Left cardiac atrium (tissue), 4 donors: ENCODE results near the gene TBC1D3I. TPM values are rescaled to one million over a fixed set of nuclear protein-coding genes. Genes with fewer than 3 reads are reported as not detected.
"Not testable (repeated sequence)": the region's sequence is repeated elsewhere in the genome, so short reads cannot be mapped to it uniquely, and the experiment has no call there.

ENCODE experiments used
- ATAC-seq, 2 donors: fragments of 200-7000 bp; cut with Tn5 transposase; one replicate each; pipeline ENCODE4 v1.9.1; 2020; ENCODE audit warnings: mild to moderate bottlenecking in 2 of 2, moderate library complexity in 2 of 2
- DNase-seq: peaks from one replicate; pipeline ENCODE4 v3.0.0-alpha.2; 2020
- intact Hi-C, 2 donors: fragments of 100-400 bp; cut with DNase I; formaldehyde crosslinking; loops; one replicate each; pipeline versions ENCODE4 v1.14.1 to v1.15.1; 2022 to 2023
- long read RNA-seq: library from polyadenylated mRNA; unstranded; transcript quantifications from one replicate; pipeline ENCODE4 v2.0.0, GENCODE V29; 2021
- total RNA-seq, 2 donors: library from RNA; stranded (reverse); fragmentation: NEBNext Ultra II Directional; extraction: Animal tissue kit (Norgen Biotek cat#: 25700); gene quantifications; one replicate each; pipeline ENCODE4 v1.2.1, GENCODE V29; 2021
- donor health status: DM: no; HTN: yes; CAD: no.
- donor health status: DM: no; HTN: yes; CAD: no; lungs with severe emphysema.
- donor health status: DM: yes; HTN: yes; CAD: no.
- donor health status: Dilated cardiomyopathy.

TBC1D3I gene
- total RNA-seq, result under 1 TPM in 1 of 2 donors, not detected in 1; 0.18 TPM
- long read RNA-seq, result 0 reads

DNA sequence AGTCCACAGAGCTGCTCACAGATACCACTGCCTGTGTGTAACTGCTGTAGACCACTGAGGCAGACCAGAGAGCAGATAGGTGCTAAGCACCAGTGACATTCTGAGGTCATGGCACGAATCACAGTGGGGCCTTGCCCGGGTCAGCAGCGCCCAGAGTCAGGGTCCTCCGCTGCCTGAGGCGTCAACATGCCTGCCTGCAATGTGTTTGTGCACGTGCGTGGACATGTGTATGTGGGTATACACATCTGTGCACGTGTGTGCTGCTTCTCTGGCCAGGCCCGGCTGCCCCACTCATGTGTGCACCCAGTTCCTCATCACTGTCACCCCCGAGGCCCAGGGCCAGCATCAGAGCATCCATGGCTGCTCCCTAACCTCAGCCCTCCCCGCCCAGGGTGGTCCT, at the start of gene TBC1D3I:
TSS of gene TBC1D3I (minus strand) at position 101 of the 400 bp plus-strand sequence. CDS start 1,585 bp downstream, outside the sequence.
- intact Hi-C loops, DNase-seq: not testable (repeated sequence)

DNA sequence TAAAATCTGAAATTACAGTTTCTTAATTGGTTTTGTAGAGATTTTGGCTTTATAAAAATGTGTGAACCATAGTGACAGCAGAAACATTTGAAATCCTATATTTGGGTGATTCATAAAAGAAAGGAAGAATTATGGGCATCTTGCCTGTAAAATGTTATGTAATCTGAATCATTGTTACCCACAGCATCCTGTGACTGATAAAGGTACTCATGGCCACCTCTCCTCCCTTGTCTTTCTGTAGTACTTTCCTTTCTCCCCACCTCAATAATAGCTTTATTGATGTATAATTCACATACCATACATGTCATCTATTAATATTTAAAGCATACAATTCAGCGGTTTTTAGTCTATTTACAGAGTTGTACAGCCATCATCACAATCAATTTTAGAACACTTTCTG, 30.8 kb upstream of the TBC1D3I start:
- intact Hi-C loops, DNase-seq, ATAC-seq: not testable (repeated sequence)

More for the DNA sequence above, at the start of gene TBC1D3I:
- not testable (repeated sequence) for ATAC-seq

DNA sequence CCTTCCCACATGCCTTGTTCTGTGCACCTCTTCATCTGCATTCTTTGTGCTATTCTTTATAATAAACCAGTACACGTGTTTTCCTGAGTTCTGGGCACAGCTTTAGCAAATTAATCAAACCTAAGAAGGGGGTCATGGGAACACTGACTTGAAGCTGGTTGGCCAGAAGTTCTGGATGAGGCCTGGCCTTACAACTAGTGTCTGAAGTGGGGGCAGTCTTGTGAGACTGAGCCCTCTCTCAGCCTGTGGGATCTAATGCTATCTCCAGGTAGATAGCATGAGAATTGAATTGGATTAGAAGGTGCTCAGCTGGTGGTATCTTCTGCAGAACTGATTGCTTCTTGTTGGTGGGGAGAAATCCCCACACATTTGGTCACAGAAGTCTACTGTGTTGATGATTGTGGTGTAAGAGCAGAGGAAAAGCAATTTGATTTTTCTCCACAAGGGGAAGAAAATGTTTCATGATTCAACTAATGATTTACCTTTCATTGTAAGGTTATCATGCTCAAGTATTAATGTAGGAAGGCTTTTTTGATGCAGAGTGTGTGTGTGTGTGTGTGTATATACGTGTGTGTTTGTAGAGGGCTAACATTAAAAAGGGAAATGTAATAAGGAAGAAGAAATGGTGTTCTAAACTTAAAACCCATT, 25.7 kb upstream of the TBC1D3I start:
- DNase-seq, ATAC-seq, intact Hi-C loops: not testable (repeated sequence)

DNA sequence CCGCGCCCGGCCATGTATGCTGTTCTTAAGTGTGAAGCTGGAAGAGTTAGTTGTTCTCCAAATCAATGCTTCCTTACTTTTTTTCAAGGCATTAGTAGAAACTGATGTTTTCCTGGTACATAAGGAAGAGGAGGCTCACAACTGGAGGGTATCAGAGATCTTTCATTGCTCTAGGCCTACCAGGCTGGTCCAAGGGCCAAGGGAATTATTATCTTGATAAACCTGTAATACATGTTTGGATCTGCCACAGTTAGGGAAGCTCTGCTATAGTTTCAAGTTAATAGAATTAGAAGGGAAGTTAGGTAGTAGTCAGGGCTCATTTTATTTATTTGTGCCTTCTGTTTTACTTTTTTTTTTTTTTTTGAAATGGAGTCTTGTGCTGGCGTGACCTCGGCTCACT, 19.8 kb upstream of the TBC1D3I start:
- ATAC-seq, DNase-seq, intact Hi-C loops: not testable (repeated sequence)

DNA sequence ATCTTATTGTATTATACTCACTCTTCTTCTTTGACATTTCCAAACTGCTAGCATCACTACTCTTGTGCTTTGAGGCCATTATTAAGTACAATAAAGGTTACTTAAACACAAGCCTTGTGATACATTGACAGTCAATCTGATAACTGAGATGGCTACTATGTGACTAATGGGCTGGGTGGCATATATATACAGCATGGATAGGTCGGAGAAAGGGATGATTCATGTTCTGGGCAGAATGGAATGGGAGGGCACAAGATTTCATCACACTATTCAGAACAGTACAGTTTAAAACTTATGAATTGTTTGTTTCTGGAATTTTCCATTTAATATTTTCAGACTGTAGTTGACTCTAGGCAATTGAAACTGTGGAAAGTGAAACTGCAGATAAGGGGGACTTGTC, 18.9 kb upstream of the TBC1D3I start:
- DNase-seq, intact Hi-C loops: not testable (repeated sequence)
- peak in 1 of 2 donors; percentile 93 for ATAC-seq

DNA sequence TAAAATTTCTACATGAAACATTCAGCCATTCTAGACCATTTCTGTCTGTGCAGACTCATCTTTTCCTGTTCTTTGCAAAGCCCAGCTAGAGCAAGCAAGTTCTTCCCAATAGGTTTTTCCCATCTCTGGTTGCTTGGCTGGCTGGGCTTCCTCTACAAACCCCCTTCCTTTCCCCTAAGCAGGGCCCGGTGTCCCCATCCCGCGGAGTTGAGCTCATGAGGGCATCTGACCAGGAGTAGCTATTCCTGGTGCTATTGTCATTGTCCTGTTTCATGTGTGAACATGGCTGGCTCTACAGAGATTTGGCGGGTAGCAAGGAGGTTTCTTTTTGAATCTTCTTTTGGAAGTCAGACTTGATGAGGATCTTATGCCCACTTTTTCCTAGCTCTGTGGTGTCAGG, 22.3 kb downstream of the TBC1D3I start:
- DNase-seq, intact Hi-C loops, ATAC-seq: not testable (repeated sequence)

DNA sequence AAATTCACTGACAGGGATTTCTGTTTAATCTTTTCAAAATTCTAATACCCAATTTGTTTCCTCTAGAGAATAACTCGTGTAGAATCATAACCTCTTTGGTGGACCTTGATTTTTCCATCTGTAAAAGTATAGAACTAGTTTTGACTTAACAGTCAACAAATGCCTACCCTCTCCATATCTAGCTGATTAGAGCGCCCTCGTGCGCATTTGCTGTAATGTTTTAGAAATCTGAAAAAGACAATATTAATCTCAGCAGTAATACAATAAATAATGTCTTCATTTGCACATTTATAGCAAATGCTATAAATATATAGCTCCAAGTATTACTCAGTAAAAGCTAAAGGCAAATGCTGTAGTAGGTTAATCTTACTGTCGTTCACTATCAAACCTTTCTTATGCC, 34.7 kb downstream of the TBC1D3I start:
- DNase-seq, intact Hi-C loops, ATAC-seq: not testable (repeated sequence)

DNA sequence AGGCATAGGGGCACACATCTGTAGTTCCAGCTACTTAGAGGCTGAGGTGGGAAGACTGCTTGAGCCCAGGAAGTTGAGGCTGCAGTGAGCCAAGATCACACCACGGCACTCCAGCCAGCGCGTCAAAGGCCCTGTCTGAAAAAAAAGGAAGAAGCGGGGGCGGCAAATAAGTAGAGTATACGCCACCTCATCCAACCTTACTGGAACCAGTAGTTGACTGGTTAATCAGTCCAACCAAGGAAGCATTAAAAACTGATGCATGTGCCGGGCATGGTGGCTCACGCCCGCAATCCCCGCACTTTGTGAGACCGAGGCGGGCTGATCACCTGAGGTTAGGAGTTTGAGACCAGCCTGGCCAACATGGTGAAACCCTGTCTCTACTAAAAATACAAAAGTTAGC, 41.4 kb downstream of the TBC1D3I start:
- ATAC-seq, intact Hi-C loops, DNase-seq: not testable (repeated sequence)

DNA sequence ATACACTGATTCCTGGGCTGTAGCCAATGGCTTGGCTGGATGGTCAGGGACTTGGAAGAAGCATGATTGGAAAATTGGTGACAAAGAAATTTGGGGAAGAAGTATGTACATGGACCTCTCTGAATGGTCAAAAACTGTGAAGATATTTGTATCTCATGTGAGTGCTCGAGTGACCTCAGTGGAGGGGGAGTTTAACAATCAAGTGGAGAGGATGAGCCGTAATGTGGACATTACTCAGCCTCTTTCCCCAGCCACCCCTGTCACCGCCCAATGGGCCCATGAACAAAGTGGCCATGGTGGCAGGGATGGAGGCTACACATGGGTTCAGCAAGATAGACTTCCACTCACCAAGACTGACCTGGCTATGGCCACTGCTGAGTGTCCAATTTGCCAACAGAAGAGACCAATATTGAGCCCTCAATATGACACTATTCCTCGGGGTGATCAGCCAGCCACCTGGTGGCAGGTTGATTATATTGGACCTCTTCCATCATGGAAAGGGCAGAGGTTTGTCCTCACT, 42.7 kb downstream of the TBC1D3I start:
- ATAC-seq, DNase-seq, intact Hi-C loops: not testable (repeated sequence)

DNA sequence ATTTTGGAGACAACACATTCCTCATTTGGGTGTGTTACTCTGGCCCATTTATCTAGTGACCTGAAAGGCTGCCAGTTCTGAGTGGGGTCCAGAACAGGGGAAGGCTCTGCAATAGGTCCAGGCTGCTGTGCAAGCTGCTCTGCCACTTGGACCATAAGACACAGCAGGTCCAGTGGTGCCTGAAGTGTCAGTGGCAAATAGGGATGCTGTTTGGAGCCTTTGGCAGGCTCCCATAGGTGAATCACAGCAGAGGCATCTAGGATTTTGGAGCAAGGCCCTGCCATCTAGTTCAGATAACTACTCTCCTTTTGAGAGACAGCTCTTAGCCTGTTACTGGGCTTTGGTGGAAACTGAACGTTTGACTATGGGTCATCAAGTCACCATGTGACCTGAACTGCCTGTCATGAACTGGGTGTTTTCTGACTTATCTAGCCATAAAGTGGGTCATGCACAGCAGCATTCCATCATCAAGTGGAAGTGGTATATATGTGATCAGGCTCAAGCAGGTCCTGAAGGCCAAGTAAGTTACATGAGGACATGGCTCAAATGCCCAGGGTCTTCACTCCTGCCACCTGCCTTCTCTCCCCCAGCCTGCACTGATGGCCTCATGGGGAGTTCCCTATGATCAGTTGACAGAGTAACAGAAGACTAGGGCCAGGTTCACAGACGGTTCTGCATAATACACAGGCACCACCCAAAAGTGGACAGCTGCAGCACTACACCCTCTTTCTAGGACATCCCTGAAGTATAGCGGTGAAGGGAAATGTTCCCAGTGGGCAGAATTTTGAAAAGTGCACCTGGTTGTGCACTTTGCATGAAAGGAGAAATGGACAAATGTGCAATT, 43.4 kb downstream of the TBC1D3I start:
- DNase-seq, intact Hi-C loops: not testable (repeated sequence)

DNA sequence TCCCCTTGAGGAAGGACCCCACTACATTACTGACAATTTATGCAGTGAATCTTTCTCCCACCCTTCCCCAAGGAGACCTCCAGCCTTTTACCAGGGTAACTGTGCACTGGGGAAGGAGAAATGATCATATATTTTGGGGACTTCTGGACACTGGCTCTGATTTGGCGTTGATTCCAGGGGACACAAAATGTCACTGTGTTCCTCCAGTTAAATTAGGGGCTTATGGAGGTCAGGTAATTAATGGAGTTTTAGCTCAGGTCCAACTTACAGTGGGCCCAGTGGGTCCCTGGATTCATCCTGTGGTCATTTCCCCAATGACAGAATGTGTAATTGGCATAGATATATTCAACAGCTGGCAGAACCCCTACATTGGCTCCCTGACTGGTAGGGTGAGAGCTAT, 44.8 kb downstream of the TBC1D3I start:
- intact Hi-C loops, DNase-seq, ATAC-seq: not testable (repeated sequence)

More for the DNA sequence above, 43.4 kb downstream of the TBC1D3I start:
- ATAC-seq, result not testable (repeated sequence)

DNA sequence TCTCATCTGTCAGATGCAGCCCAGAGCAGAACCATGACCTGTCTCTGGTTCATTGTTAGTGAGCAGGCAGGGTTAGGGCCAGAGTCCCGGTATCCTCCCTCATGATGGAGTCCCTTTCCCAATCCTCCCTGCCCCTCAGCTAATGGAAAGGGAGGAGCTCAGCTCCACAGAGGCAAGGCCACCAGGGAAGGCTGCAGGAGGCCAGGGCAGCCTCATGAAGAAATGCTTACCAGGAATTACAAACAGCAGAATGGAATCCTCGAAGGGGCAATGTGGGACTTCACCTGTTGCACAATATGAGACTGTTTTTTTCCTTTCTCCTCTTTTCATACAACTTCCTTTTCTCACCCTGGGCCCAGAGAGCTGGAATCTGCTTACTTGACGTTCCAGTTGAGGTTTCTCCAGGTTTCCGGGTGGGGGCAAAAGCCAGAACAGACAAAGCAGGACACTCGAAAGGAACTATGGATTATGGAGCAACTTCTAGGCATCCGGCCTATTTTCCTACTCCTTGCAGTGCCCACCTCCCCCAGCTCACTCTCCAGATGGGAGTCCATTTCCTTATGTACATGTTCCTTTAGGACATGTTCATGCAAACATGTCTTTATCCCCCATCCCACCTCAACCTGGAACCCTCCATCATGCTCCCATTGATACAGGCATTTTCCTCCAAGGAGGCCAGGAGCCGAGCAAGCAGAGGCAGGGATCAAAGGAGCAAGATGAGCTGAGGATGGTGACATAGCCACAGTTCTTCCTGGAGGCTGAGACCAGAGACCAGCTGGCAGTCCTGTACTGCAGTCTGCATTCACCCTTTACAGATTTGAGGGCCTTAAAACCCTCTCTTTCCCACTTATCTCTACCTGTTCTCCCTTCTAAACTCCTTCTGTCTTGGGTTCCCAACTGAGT, 48.7 kb downstream of the TBC1D3I start:
- ATAC-seq, intact Hi-C loops, DNase-seq: not testable (repeated sequence)

DNA sequence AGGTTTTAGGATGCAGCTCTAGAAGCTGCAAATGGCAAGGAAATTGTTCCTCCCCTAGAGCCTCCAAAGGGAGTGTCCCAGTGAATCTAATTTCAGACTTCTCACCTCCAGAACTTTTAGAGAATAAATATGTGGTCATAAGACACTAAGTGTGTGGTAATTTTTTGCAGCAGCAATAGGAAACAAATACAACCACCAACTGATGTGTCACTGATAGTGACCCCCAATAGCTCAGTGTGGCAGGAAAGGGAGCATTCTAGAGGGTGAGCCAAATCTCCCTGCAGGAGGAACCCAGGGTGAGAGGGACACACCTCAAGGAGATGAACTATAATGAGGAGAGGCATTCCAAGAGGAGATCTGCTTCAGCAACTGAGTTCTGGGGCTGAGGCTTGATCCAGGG, 49.5 kb downstream of the TBC1D3I start:
- ATAC-seq, result no peak
- DNase-seq, result no peak
- intact Hi-C loops, result no loop called here

DNA sequence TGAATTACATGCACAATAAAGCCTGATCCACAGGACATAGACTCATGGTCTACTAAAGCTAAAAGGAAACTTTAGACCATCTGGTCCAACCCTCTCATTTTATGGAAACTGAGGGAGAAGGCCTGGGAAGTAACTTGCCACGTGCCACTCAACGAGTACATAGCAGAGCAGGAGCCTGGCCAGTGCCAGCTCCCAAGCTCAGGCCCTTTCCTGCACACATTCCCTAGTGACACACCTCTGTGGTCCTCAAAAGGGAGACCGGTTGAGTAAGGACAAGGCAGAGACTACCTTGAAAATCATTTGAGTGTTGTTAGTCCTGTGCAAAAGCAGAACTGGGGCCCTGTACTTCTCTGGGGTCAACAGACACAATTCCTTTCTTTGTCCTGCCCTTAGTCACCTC, 50.7 kb downstream of the TBC1D3I start:
- ATAC-seq (no peak), DNase-seq (no peak)
- intact Hi-C loops, result no loop called here

DNA sequence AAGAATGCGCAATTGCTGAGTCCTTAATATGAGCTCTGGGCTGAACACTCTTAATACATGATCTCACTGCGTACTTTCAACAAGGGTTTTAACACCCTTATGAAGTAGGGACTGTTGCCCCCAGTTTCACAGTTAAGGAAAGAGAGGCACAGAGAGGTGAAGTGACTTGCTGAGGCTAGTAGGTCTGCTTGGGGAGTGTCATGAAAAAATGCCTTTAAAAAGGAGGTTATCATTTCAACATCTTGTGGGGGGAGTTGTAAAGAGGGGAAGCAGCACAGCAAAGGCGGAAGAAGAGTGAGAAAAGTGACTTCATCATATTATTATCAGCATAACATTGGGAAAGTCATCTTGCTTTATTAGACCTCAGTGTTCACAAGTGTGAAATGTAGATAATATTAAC, 51.4 kb downstream of the TBC1D3I start:
- ATAC-seq (no peak), DNase-seq (no peak)
- intact Hi-C loops, result no loop called here

DNA sequence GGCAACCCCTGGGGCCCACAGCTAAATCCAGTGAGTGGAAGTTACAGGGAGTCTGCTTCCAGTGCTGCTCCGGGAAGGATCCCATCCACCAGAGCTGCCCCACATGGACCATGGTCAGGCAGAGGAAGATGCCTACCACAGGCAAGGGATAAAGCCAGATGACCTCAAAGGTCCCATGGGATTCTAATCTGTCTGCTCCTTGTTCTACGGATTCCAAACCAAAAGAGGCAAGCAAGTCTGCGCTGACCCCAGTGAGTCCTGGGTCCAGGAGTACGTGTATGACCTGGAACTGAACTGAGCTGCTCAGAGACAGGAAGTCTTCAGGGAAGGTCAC, 52.1 kb downstream of the TBC1D3I start:
- DNase-seq (no peak), ATAC-seq (no peak)
- intact Hi-C loops, result no loop called here

DNA sequence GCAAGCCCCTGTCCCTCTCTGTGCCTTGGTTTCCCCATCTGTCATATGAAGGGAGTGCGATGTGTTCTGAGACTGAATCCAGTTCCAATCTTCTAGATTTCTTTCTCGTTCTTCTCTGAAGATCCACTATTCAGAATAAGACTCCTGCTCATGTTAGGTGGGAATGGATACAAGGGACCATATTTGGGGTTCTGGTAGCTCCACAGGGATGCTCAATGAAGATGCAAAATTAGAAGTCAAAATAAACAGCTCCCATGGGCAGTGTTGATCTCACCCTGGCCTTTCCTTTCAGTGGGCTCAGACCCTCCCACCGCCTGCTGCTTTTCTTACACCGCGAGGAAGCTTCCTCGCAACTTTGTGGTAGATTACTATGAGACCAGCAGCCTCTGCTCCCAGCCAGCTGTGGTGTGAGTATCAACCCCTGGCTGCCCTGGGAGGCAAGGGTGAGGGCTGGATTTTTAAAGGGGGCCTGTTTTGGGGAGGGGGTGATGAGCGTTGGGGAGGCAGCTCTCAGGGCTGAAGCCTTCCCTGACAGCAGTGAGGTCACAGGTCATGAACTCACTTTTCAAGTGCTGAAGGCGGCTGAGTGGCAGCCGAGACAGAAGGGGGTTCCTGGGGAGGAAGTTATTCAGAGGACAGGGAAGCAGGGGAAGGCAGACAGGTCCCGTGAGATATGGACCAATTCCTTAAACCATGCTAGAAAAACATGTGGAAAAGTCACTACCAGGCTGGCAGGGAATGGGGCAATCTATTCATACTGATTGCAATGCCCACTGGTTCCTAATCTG, 52.7 kb downstream of the TBC1D3I start:
- intact Hi-C loops, DNase-seq: not testable (repeated sequence)
- peak; percentile 12 to 33 for ATAC-seq
